Loucy (cell line): ENCODE results near the gene SLC35F3.

Experiments used
- H2AFZ ChIP-seq: fragments of 200-600 bp; sonication (generic); 2 replicates; pipeline ENCODE4 v1.6.0; 2016; ENCODE audit warnings: antibody characterized with exemption, mild to moderate bottlenecking, low read length, moderate library complexity
- H3F3A ChIP-seq: fragments of 200-600 bp; 2 replicates; pipeline ENCODE4 v1.6.0; 2016; ENCODE audit warnings: antibody characterized with exemption, low read depth, mild to moderate bottlenecking
- H3K27me3 ChIP-seq: fragments of 200-600 bp; sonication (generic); 2 replicates; pipeline ENCODE4 v1.6.1; 2014; ENCODE audit warnings: low read length, mild to moderate bottlenecking; ENCODE audit not compliant: insufficient read depth, poor library complexity, severe bottlenecking
- H3K36me3 ChIP-seq: fragments of 200-600 bp; sonication (generic); 2 replicates; pipeline ENCODE4 v1.6.1; 2016; ENCODE audit warnings: low read length; ENCODE audit not compliant: insufficient read depth
- H3K4me1 ChIP-seq: fragments of 200-600 bp; sonication (generic); 2 replicates; pipeline ENCODE4 v1.5.1; 2014; ENCODE audit warnings: low read length, mild to moderate bottlenecking; ENCODE audit not compliant: insufficient read depth, poor library complexity, severe bottlenecking
- H3K4me2 ChIP-seq: fragments of 200-600 bp; sonication (generic); 2 replicates; pipeline ENCODE4 v1.6.0; 2014; ENCODE audit warnings: antibody characterized with exemption, low read length, low read depth, mild to moderate bottlenecking; ENCODE audit not compliant: poor library complexity, severe bottlenecking
- H3K4me3 ChIP-seq: fragments of 200-600 bp; sonication (generic); 2 replicates; pipeline ENCODE4 v1.5.1; 2014; ENCODE audit warnings: low read length, mild to moderate bottlenecking, mixed read lengths; ENCODE audit not compliant: poor library complexity, severe bottlenecking
- H3K79me2 ChIP-seq: fragments of 200-600 bp; sonication (generic); 2 replicates; pipeline ENCODE4 v1.6.1; 2014; ENCODE audit warnings: low read length; ENCODE audit not compliant: insufficient read depth
- H3K9ac ChIP-seq: fragments of 200-600 bp; sonication (generic); 2 replicates; pipeline ENCODE4 v1.6.0; 2014; ENCODE audit warnings: mild to moderate bottlenecking, low read depth, low read length, moderate library complexity; ENCODE audit not compliant: poor library complexity, severe bottlenecking
- H3K9me2 ChIP-seq: fragments of 200-600 bp; sonication (generic); replicated peaks from 2 replicates; pipeline ENCODE4 v1.6.1; 2016; ENCODE audit warnings: low read depth, low read length, mixed read lengths
- H3K9me3 ChIP-seq: fragments of 200-600 bp; sonication (generic); 2 replicates; pipeline ENCODE4 v1.6.1; 2014; ENCODE audit warnings: mild to moderate bottlenecking, antibody characterized with exemption, low read length, low read depth; ENCODE audit not compliant: insufficient read depth
- H4K20me1 ChIP-seq: fragments of 200-600 bp; sonication (generic); 2 replicates; pipeline ENCODE4 v1.6.0; 2014; ENCODE audit warnings: antibody characterized with exemption, low read length, mild to moderate bottlenecking; ENCODE audit not compliant: insufficient read depth, poor library complexity, severe bottlenecking
- EZH2phosphoT487 ChIP-seq: fragments of 200-600 bp; IDR thresholded peaks from 2 replicates; pipeline ENCODE4 v1.6.1; 2018; ENCODE audit warnings: antibody characterized with exemption, mild to moderate bottlenecking, moderate library complexity, borderline replicate concordance
- TF ChIP-seq, protein P1 (sequence below): fragments of 200-600 bp; sonication (generic); conservative IDR thresholded peaks from 2 replicates; pipeline ENCODE4 v1.5.1; 2014; ENCODE audit warnings: mild to moderate bottlenecking, antibody characterized with exemption, low read length

The SLC35F3 gene

DNA sequence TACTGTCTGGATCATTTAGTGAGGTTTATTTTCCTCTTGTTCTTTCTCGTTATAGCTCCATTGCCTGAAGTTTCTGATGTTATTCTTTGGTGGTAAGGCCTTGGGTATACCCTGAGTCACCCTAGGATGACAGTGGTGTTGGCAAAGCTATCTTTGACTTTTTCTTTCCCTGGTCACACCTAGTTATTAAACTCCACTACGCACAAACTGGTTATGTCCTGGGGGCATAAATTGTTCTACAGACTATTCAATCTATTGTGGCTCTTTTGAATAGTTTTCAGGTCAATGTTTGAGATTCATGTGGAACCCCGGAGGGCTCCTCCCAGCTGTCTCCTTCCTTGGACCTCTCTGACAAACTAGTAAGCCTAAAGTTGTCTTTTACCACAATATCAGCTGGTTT is 157.7 kb downstream of the SLC35F3 start:
- Histone ChIP-seq H3F3A (no peaks in the 10 kb centered on the region), H3K4me3 (no peak overlapping the region), H2AFZ (no peak overlapping the region), H3K9me3 (no peaks in the 10 kb centered on the region), H3K9ac (no peak overlapping the region), H3K4me1 (no peaks in the 10 kb centered on the region), H3K79me2 (no peaks in the 10 kb centered on the region), H3K9me2 (no peaks in the 10 kb centered on the region), H3K4me2 (no peak overlapping the region), H4K20me1 (no peaks in the 10 kb centered on the region), H3K36me3 (no peaks in the 10 kb centered on the region), H3K27me3 (no peaks in the 10 kb centered on the region)
- no peak for TF ChIP-seq EZH2phosphoT487
- TF ChIP-seq, protein P1, sequence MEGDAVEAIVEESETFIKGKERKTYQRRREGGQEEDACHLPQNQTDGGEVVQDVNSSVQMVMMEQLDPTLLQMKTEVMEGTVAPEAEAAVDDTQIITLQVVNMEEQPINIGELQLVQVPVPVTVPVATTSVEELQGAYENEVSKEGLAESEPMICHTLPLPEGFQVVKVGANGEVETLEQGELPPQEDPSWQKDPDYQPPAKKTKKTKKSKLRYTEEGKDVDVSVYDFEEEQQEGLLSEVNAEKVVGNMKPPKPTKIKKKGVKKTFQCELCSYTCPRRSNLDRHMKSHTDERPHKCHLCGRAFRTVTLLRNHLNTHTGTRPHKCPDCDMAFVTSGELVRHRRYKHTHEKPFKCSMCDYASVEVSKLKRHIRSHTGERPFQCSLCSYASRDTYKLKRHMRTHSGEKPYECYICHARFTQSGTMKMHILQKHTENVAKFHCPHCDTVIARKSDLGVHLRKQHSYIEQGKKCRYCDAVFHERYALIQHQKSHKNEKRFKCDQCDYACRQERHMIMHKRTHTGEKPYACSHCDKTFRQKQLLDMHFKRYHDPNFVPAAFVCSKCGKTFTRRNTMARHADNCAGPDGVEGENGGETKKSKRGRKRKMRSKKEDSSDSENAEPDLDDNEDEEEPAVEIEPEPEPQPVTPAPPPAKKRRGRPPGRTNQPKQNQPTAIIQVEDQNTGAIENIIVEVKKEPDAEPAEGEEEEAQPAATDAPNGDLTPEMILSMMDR = no peak

DNA sequence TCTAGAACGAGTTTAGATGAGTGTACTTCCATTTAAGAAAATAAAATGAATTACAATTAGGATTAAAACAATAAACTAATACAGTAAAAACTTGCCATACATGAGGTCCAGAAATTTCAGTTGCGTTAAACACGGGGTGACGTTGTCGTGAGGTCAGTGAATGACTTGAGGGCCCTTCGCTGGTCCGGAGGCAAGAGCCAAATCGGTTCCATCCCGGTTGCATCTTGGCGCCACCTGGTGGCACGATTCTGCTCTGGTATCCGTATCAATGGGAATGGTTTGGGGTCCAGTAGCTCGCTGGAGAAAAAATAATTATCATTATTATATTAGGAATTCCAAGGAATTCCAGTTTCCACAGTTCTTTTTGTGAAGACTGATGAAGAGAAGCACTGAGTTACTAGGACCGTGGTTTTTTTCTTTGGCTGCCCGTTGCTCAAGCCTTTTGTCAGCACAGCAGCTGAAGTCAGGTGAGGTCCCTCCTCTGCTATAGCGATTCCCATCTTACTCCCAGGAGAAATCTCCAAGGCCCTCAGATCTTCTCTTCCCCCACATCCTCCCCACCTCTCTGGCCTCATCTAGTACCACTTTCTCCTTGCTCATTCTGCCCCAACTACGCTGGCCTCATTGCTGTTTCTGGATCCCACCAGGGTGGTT is 161.4 kb downstream of the SLC35F3 start:
- H3F3A ChIP-seq = no peaks in the 10 kb centered on the region
- no peaks in the 10 kb centered on the region for H3K36me3 ChIP-seq
- no peaks in the 10 kb centered on the region for H4K20me1 ChIP-seq
- no peaks in the 10 kb centered on the region for H3K79me2 ChIP-seq
- no peaks in the 10 kb centered on the region for H3K4me1 ChIP-seq
- no peak for TF ChIP-seq EZH2phosphoT487
- TF ChIP-seq, protein P1 = peak; percentile 79
- H3K9me3 ChIP-seq = no peaks in the 10 kb centered on the region
- no peak overlapping the region for H3K9ac ChIP-seq
- peak overlapping the region; percentile 50 for H2AFZ ChIP-seq
- H3K4me2 ChIP-seq = no peak overlapping the region
- H3K9me2 ChIP-seq = no peaks in the 10 kb centered on the region
- H3K27me3 ChIP-seq = no peaks in the 10 kb centered on the region
- H3K4me3 ChIP-seq = no peak overlapping the region

DNA sequence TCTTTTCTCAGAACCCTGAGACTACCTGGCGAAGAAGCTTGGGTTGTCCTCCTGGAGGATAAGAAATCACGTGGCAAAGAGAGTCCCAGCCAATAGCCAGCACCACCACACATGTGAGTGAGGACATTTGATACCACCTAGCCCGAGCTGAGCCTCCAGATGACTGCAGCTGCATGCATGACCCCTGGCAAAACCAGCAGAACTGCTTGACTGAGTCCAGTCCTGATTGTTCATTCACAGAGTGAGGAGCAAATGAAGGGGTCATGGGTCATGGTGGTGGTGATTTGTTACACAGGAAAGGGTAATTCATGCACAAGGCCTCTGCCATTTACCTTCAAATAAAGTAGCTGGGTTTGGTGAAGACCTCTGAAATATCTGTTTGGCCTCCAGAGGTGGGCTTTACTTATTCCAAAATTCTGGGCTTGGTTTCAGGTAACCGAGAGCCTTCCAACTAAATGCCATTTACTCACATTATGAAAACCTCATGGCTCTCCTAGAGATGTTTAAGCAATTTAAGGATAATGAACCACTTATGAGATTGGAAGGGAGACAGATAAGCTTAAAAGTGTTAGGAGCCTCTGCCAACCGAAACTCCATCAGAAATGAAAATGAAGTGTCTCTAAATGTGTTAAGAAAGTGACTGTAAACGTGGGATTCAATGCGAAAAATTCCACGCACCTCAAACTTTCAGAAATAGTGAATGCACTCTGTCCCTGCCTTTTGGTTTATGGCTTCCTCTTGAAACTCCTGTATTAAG is 163.3 kb downstream of the SLC35F3 start:
- H3K4me2 ChIP-seq = no peak overlapping the region
- H2AFZ ChIP-seq = no peak overlapping the region
- no peak for TF ChIP-seq EZH2phosphoT487
- TF ChIP-seq, protein P1 = no peak
- no peaks in the 10 kb centered on the region for H3K9me2 ChIP-seq
- no peaks in the 10 kb centered on the region for H3K27me3 ChIP-seq
- no peaks in the 10 kb centered on the region for H3K4me1 ChIP-seq
- no peaks in the 10 kb centered on the region for H3K79me2 ChIP-seq
- H3K9me3 ChIP-seq = no peaks in the 10 kb centered on the region
- no peaks in the 10 kb centered on the region for H3K36me3 ChIP-seq
- H3K4me3 ChIP-seq = no peak overlapping the region
- H4K20me1 ChIP-seq = no peaks in the 10 kb centered on the region
- no peaks in the 10 kb centered on the region for H3F3A ChIP-seq
- H3K9ac ChIP-seq = no peak overlapping the region
